ENCODE results near the gene CLDN22.

- no peak for TF ChIP-seq CTCF (IDR thresholded peaks at IDR 0.05; ENCODE audit: borderline replicate concordance, extremely low read depth, low read length, poor library complexity, severe bottlenecking)
- TF ChIP-seq EZH2 (IDR thresholded peaks at IDR 0.05; ENCODE audit: borderline replicate concordance, low read depth, low read length, severe bottlenecking) = no peak
Observed at GRCh38 chr4:183320211-183321059, at the start of gene CLDN22.

All from DND-41 (cell line).